D721Med (cell line): ENCODE results near the gene ARHGDIA.

ENCODE experiments used
- DNase-seq: peaks from one replicate; pipeline ENCODE4 v3.0.0; 2011; ENCODE audit warnings: low spot score; ENCODE audit not compliant: insufficient read length
- FAIRE-seq: peaks from 2 replicates; lab custom pipeline; 2011; peaks lifted over from hg19 to GRCh38; lab: Jason Lieb, UNC
- TF ChIP-seq, protein P1 (sequence below): IDR thresholded peaks from 2 replicates; pipeline ENCODE4 v1.5.1; 2012; ENCODE audit warnings: mild to moderate bottlenecking, control low read depth; ENCODE audit not compliant: insufficient read depth; ENCODE audit errors: missing control alignments

ARHGDIA gene

DNA sequence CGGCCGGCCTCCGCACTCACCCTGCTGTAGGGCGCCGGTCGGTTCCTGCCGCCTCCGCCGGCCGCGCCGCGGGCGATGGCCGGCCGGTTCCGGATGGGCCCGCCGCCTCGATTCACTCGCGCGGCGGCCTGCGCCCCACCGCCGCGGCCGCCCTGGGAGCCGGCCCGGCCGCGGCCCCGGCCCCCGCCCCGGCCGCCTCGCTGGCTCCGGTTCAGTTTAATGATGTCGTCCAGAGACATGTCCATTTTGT is 20.1 kb upstream of the ARHGDIA start:
- DNase-seq = no peak
- TF ChIP-seq, protein P1, sequence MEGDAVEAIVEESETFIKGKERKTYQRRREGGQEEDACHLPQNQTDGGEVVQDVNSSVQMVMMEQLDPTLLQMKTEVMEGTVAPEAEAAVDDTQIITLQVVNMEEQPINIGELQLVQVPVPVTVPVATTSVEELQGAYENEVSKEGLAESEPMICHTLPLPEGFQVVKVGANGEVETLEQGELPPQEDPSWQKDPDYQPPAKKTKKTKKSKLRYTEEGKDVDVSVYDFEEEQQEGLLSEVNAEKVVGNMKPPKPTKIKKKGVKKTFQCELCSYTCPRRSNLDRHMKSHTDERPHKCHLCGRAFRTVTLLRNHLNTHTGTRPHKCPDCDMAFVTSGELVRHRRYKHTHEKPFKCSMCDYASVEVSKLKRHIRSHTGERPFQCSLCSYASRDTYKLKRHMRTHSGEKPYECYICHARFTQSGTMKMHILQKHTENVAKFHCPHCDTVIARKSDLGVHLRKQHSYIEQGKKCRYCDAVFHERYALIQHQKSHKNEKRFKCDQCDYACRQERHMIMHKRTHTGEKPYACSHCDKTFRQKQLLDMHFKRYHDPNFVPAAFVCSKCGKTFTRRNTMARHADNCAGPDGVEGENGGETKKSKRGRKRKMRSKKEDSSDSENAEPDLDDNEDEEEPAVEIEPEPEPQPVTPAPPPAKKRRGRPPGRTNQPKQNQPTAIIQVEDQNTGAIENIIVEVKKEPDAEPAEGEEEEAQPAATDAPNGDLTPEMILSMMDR = no peak
- no peak for FAIRE-seq

DNA sequence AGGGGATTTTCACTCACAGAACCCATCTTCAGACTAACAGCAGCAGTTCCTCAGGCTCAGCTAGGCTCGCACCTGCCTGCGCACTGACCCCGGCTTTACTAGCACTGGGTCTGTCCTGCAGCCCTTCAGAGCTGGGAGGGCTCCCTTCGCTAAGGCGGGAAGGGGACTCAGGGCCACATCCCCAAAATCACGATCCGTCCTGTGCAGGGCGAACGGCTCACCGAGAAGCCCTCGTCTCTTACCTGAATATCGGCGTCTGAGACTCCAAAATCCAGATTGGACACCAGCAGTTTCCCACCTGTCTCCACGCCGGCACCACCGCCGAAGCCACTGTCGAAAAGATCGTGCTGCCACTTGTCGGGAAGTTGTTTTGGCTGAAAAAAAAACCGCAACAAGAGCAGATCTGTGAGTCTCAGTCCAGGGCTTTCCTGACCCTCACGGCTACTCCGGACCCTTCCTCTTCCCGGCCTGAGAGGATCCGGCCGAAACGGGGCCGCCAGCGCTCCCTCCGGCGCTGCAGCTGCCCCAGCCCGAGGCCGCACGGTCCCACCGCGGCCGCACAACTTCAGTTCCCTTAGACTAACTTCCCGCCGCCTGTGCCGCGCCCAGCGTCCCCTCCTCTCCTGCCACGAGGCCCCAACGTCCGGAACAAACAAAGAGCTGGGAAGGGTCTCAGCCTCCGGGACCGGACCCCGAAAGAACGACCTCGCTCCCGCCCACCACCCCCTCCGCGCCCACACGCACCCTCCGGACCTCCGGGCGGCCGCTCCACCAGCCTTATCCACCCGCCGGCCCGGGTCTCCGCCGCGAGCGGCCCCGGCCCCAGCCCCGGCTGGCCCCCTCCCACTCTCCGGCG is 19.5 kb upstream of the ARHGDIA start:
- TF ChIP-seq, protein P1 = no peak
- no peak for FAIRE-seq
- DNase-seq = no peak

DNA sequence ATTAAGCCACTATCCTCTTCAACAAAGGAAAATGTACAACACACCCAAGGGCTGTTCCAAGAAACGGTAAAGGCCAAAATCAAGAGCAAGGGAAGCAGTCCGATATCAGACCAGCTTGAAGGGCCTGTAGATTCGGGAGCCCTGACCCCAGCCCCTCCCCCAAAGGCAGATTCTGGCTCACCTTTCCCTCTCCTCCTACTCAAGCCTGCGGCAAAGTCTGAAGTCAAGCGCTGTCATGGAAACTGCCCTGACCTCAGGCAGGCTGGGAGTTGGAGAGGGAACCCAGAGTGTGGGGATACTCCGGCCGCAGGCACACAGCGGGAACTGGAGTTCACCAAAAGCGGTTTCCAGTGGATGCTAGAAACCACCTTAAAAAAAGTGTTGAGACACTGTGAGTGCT is 18.5 kb upstream of the ARHGDIA start:
- TF ChIP-seq, protein P1 = no peak
- FAIRE-seq = no peak
- no peak for DNase-seq

DNA sequence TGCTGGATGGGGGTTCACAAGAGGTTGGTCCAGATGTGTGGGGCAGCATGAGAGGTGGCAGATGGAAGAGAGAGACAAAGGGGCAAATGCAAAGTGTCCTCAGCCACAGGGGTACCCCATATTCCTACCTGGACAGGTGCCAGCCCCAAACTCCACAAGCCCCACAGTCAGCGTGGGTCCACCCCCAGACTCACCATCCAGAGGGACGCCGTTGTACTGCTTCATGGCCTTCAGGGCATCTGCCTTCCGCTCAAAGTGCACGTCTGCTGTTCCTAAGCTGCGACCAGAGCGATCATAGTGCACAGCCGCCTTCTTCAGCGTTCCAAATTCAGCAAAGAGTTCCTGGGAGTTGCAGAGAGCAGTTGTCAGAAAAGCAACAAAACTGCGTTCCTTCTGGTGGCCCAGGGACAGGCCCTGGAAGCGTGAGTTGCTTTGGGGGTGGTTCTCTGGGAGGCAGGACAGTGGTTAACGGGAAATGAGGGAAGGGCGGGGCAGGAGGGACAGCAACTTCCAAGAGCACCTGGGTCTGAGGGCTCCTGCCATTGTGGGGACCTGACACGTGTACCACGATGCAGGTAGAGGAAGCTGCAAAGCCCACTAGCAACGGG is 18.0 kb upstream of the ARHGDIA start:
- FAIRE-seq (no peak), DNase-seq (no peak)
- TF ChIP-seq, protein P1 = no peak

DNA sequence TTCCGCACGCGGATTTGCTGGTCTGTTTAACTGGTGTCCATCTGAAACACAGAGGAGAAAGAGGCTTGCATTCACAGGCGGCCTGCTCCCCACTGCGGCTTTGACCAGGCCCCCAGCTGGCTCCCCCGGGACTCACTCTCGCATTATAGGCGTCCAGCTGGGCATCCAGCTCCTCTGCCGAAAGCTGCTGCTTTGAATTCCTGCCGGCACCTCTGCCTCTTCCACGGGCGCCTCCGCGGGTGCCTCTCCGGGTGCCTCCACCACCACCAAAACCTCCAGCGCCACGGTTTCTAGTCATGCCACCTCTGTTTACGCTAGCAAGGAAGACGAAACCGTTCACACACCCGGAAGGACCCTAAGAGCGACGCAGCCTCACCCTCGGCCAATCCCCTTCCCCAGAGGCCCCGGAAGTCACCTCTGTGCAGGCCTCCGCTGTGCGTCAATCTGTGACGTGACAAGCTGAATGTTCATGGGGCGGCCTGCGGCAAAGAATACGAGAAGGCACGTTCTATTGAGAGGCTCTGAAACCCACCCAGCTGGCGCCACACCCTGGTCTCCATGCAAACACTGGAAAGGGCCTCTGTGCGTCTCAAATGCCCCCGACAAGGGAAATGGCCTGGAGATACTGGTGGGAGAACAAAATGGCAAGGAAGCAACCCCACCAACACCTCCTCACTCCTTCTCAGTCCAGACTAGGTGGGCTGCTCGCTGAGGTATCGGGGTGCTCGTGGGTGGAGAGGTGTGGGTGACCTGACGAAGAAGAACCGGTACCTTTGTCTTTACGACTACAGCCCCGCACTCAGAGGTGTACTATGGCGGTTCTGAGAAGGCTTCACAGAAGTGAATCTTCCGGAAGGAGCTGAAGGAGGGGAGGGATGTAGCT is 17.2 kb upstream of the ARHGDIA start:
- DNase-seq = no peak
- no peak for FAIRE-seq
- TF ChIP-seq, protein P1 = no peak

DNA sequence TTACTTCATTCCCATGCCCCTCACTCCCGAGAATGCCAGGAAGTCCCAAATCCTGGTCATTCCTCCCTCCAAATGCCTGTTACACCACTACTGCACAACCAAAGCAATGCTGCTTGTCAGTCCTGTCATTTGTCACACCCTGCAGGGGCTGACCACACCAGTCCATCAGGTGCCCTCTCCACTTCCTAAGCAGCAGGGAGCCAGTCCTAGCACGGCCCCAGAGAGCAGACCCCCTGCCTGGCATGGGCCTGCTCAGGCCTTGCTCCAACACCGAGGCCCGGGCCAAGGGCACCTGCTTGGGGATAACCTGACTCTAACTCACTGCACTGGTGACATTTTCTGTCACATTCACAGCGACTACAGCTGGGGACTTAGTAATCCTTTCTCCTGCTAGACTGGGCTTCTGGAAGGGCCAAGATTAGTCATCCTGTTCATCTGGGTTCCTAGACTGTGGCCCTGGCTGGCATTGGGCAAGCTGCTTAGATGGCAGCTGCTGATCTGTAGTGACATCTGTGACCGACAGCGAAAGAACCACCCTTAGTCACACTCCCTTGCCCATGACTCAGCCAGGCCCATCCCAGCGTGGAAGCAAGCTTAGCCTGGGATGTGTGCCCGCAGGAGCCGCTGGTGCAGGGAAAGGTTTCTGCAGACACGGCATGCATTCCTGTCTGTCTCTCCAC is 14.9 kb upstream of the ARHGDIA start:
- TF ChIP-seq, protein P1 = no peak
- no peak for FAIRE-seq
- DNase-seq = no peak
